ENCODE results near the gene QPCTL.

DNA sequence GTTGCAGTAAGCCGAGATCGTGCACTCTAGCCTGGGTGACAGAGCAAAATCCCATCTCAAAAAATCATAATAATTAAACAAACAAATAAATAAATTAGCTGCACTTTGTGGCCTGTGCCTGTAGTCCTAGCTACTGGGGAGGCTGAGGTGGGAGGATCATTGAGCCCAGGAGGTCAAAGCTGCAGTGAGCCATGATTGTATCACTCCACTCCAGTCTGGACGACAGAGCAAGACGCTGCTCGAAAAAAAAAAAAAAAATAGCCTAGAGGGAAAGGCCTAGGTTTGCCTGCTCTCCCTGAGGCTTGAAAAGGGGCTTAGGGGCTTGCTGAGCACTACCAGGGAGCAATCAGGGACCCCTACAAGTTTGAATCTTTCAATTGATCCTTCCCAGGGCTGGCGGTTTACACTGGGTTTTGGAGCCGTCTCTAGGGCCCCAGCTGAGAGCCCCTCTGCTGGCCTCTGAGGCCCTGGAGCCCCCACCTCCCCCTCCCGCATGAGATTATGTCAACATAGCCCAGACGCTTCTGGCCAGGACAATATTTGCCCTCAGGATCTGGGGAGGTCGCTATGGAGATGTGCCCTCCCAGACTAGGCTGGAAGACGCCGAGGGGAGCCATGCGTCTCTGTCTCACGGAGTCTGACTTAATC lies 34.8 kb upstream of the QPCTL start:
- TF ChIP-seq, protein P1, sequence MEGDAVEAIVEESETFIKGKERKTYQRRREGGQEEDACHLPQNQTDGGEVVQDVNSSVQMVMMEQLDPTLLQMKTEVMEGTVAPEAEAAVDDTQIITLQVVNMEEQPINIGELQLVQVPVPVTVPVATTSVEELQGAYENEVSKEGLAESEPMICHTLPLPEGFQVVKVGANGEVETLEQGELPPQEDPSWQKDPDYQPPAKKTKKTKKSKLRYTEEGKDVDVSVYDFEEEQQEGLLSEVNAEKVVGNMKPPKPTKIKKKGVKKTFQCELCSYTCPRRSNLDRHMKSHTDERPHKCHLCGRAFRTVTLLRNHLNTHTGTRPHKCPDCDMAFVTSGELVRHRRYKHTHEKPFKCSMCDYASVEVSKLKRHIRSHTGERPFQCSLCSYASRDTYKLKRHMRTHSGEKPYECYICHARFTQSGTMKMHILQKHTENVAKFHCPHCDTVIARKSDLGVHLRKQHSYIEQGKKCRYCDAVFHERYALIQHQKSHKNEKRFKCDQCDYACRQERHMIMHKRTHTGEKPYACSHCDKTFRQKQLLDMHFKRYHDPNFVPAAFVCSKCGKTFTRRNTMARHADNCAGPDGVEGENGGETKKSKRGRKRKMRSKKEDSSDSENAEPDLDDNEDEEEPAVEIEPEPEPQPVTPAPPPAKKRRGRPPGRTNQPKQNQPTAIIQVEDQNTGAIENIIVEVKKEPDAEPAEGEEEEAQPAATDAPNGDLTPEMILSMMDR (IDR thresholded peaks at IDR 0.05; ENCODE audit: insufficient read depth, low read length): no peak
- TF ChIP-seq POLR2AphosphoS5 (IDR thresholded peaks at IDR 0.05; ENCODE audit: low read depth) (no peak), SPI1 (IDR thresholded peaks at IDR 0.05; ENCODE audit: borderline replicate concordance, low read depth) (no peak), GABPA (IDR thresholded peaks at IDR 0.05; ENCODE audit: low read depth) (no peak)
- TF ChIP-seq, protein P2, sequence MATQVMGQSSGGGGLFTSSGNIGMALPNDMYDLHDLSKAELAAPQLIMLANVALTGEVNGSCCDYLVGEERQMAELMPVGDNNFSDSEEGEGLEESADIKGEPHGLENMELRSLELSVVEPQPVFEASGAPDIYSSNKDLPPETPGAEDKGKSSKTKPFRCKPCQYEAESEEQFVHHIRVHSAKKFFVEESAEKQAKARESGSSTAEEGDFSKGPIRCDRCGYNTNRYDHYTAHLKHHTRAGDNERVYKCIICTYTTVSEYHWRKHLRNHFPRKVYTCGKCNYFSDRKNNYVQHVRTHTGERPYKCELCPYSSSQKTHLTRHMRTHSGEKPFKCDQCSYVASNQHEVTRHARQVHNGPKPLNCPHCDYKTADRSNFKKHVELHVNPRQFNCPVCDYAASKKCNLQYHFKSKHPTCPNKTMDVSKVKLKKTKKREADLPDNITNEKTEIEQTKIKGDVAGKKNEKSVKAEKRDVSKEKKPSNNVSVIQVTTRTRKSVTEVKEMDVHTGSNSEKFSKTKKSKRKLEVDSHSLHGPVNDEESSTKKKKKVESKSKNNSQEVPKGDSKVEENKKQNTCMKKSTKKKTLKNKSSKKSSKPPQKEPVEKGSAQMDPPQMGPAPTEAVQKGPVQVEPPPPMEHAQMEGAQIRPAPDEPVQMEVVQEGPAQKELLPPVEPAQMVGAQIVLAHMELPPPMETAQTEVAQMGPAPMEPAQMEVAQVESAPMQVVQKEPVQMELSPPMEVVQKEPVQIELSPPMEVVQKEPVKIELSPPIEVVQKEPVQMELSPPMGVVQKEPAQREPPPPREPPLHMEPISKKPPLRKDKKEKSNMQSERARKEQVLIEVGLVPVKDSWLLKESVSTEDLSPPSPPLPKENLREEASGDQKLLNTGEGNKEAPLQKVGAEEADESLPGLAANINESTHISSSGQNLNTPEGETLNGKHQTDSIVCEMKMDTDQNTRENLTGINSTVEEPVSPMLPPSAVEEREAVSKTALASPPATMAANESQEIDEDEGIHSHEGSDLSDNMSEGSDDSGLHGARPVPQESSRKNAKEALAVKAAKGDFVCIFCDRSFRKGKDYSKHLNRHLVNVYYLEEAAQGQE (IDR thresholded peaks at IDR 0.05; ENCODE audit: insufficient replicate concordance, low read depth): no peak
